Measurements from ENCODE around the gene PITPNM1. TPM values are rescaled to one million over a fixed set of nuclear protein-coding genes. Genes with fewer than 3 reads are reported as not detected.

The PITPNM1 gene
- total and polyA plus RNA-seq, 2 of the 13 experiments (the other 11 are each of a cell fraction or from before 2014, with no cell fraction given) = 8.2 to 8.5 TPM

- TF ChIP-seq FUBP1 (CRISPR knock-in tag; IDR thresholded peaks at IDR 0.05; ENCODE audit: borderline replicate concordance) = no peak
- no peak for TF ChIP-seq ZNF781 (CRISPR knock-in tag; IDR thresholded peaks at IDR 0.05; ENCODE audit: borderline replicate concordance, not compliant biosample characterization)
- TF ChIP-seq ZNF607 (CRISPR knock-in tag; IDR thresholded peaks at IDR 0.05; ENCODE audit: borderline replicate concordance) = no peak
- TF ChIP-seq GATA4 (IDR thresholded peaks at IDR 0.05; ENCODE audit: borderline replicate concordance, low read depth) = no peak
- TF ChIP-seq RXRB (CRISPR knock-in tag; IDR thresholded peaks at IDR 0.05; ENCODE audit: borderline replicate concordance) = no peak
- no peak for TF ChIP-seq ZNF12 (CRISPR knock-in tag; IDR thresholded peaks at IDR 0.05)
- TF ChIP-seq ATF2 (CRISPR knock-in tag; IDR thresholded peaks at IDR 0.05) = no peak
- no peak for TF ChIP-seq ZNF644 (CRISPR knock-in tag; IDR thresholded peaks at IDR 0.05; ENCODE audit: low read depth)
- TF ChIP-seq ZNF512B (CRISPR knock-in tag; IDR thresholded peaks at IDR 0.05; ENCODE audit: borderline replicate concordance) = no peak
- no peak for TF ChIP-seq NAIF1 (CRISPR knock-in tag; IDR thresholded peaks at IDR 0.05; ENCODE audit: borderline replicate concordance)
- TF ChIP-seq SIX4 (CRISPR knock-in tag; IDR thresholded peaks at IDR 0.05) = no peak
- TF ChIP-seq ATM (IDR thresholded peaks at IDR 0.05; ENCODE audit: borderline replicate concordance) = no peak
- TF ChIP-seq, protein P1, sequence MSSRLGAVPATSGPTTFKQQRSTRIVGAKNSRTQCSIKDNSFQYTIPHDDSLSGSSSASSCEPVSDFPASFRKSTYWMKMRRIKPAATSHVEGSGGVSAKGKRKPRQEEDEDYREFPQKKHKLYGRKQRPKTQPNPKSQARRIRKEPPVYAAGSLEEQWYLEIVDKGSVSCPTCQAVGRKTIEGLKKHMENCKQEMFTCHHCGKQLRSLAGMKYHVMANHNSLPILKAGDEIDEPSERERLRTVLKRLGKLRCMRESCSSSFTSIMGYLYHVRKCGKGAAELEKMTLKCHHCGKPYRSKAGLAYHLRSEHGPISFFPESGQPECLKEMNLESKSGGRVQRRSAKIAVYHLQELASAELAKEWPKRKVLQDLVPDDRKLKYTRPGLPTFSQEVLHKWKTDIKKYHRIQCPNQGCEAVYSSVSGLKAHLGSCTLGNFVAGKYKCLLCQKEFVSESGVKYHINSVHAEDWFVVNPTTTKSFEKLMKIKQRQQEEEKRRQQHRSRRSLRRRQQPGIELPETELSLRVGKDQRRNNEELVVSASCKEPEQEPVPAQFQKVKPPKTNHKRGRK (CRISPR knock-in tag; IDR thresholded peaks at IDR 0.05) = no peak
- TF ChIP-seq DR1 (CRISPR knock-in tag; IDR thresholded peaks at IDR 0.05) = no peak
- TF ChIP-seq SUZ12 (IDR thresholded peaks at IDR 0.05; ENCODE audit: low read depth, low read length) = no peak
- TF ChIP-seq ZFAT (CRISPR knock-in tag; conservative IDR thresholded peaks at IDR 0.05) = no peak
- TF ChIP-seq THAP7 (CRISPR knock-in tag; IDR thresholded peaks at IDR 0.05) = no peak
- TF ChIP-seq ZNF891 (CRISPR knock-in tag; IDR thresholded peaks at IDR 0.05) = peak; percentile 42; the same call in 1 of the 2 replicates
- peak; percentile 56 for TF ChIP-seq SRSF1 (optimal IDR thresholded peaks at IDR 0.05; ENCODE audit: low read depth, low read length)
- no peak for TF ChIP-seq NCOR1 (IDR thresholded peaks at IDR 0.05; ENCODE audit: borderline replicate concordance, low read length)
- no peak for TF ChIP-seq FOXK2 (IDR thresholded peaks at IDR 0.05)
- TF ChIP-seq ZNF430 (CRISPR knock-in tag; IDR thresholded peaks at IDR 0.05) = no peak
Measured at GRCh38 chr11:67463680-67464410, 41.3 kb downstream of the PITPNM1 start (continued).

Data from HepG2 (cell line).